Neutrophil (primary cell): ENCODE measurements around the gene HAAO.
A peak's percentile ranks its signal among the peaks of the same experiment; 100 is the strongest.

Experiments
- H3K27ac ChIP-seq: fragments of 200-600 bp; sonication (generic); 2 replicates; pipeline ENCODE4 v1.5.1; 2016; ENCODE audit warnings: mild to moderate bottlenecking, moderate library complexity
- H3K27me3 ChIP-seq: fragments of 200-600 bp; sonication (generic); 2 replicates; pipeline ENCODE4 v1.6.0; 2016; ENCODE audit warnings: mild to moderate bottlenecking
- H3K36me3 ChIP-seq: fragments of 200-600 bp; sonication (generic); 2 replicates; pipeline ENCODE4 v1.5.1; 2017
- H3K4me1 ChIP-seq, 2 experiments: fragments of 200-600 bp in 1 of 2; sonication (generic) in 1 of 2; 1 replicate in 1 of 2; 2 replicates in 1 of 2; pipeline versions ENCODE4 v1.5.1 to v1.6.1; 2013 to 2016; ENCODE audit warnings: low read depth in 1 of 2, low read length in 1 of 2, mild to moderate bottlenecking in 1 of 2, moderate library complexity in 1 of 2; ENCODE audit not compliant: control insufficient read depth in 1 of 2, insufficient read depth in 1 of 2
- H3K4me3 ChIP-seq, 2 experiments: fragments of 200-600 bp in 1 of 2; sonication (generic) in 1 of 2; 1 replicate in 1 of 2; 2 replicates in 1 of 2; pipeline ENCODE4 v1.5.1; 2013 to 2016; ENCODE audit warnings: low read depth in 1 of 2, low read length in 1 of 2, mild to moderate bottlenecking in 1 of 2, moderate library complexity in 1 of 2
- H3K9me3 ChIP-seq: fragments of 200-600 bp; sonication (generic); 2 replicates; pipeline ENCODE4 v1.5.1; 2016
- CTCF ChIP-seq: fragments of 200-600 bp; sonication (generic); IDR thresholded peaks from 2 replicates; pipeline ENCODE4 v1.5.1; 2016; ENCODE audit warnings: antibody characterized with exemption

Gene HAAO

GRCh38 chr2:42764096-42764495 lies 28.3 kb downstream of the HAAO start, which contains the start of gene OXER1:
TSS of gene OXER1 (minus strand) at chr2:42764135. CDS start at chr2:42764062, 73 bp downstream.
- TF ChIP-seq CTCF = peak; percentile 26
- Histone ChIP-seq H3K36me3 (no peaks in the 10 kb centered on the region), H3K9me3 (no peaks in the 10 kb centered on the region), H3K4me3 (peak within 1 kb of the TSS; percentile 68 to 76), H3K27ac (peak within 1 kb of the TSS; percentile 89), H3K27me3 (no peaks in the 10 kb centered on the region), H3K4me1 (peaks cover 78 to 89% of the 10 kb centered on the region in 2 experiments)

- TF ChIP-seq CTCF = no peak
- Histone ChIP-seq H3K36me3 (no peaks in the 10 kb centered on the region), H3K4me3 (peak overlapping the region; percentile 68 to 76), H3K4me1 (peaks cover 70 to 79% of the 10 kb centered on the region in 2 experiments), H3K27me3 (no peaks in the 10 kb centered on the region), H3K27ac (peak overlapping the region; percentile 89), H3K9me3 (no peaks in the 10 kb centered on the region)
These were observed 29.3 kb downstream of the HAAO start for GRCh38 chr2:42762823-42763804.

DNA sequence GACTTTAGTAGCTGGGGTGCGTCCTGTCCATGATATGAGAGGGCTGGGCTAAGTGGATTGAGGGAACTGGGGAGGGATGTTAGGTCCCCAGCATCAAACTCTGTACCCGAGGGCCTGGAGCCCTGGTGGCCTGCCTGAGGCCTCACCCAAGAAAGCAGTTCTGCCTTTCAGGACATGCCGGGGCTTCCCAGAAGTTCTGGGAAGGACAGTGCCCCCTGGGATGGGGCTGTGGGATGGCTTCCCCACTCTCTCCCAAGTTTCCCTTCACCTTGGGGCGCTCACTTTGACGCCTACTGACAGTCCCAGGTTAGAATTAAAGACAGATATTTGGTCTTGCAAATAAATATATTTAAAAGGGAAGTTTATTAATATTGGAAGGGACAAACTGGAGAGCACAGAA lies 30.2 kb downstream of the HAAO start:
- H3K27me3 ChIP-seq = no peaks in the 10 kb centered on the region
- peak overlapping the region; percentile 89 for H3K27ac ChIP-seq
- no peaks in the 10 kb centered on the region for H3K36me3 ChIP-seq
- peak overlapping the region; percentile 68 to 76 for H3K4me3 ChIP-seq
- H3K9me3 ChIP-seq = no peaks in the 10 kb centered on the region
- H3K4me1 ChIP-seq = peaks cover 70 to 72% of the 10 kb centered on the region in 2 experiments
- no peak for TF ChIP-seq CTCF

- H3K9me3 ChIP-seq = no peaks in the 10 kb centered on the region
- peak overlapping the region; percentile 89 for H3K27ac ChIP-seq
- peaks cover 66% of the 10 kb centered on the region in 2 experiments for H3K4me1 ChIP-seq
- H3K4me3 ChIP-seq = peak overlapping the region; percentile 68 to 76
- H3K36me3 ChIP-seq = no peaks in the 10 kb centered on the region
- no peaks in the 10 kb centered on the region for H3K27me3 ChIP-seq
- TF ChIP-seq CTCF = no peak
These were observed 30.8 kb downstream of the HAAO start for GRCh38 chr2:42761554-42761953.

DNA sequence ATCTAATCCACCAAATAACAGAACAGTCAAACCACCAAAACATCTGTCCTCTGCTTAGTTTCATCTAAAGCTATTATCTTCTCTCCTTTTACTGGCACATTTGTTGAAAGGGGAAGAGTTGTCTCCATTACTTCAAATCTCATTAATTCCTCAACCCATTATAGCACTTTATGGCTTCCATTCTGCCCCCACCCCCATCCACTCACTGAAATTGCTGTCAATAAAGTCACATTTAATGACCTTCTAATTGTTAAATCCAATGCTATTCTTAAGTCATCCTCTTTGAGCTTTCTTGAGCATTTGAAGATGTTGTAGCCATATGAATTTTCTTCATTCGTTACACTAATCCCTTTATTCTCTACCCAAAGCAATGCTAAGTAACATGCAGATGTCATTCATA lies 33.6 kb downstream of the HAAO start:
- no peak for TF ChIP-seq CTCF
- Histone ChIP-seq H3K4me3 (no peak overlapping the region), H3K27ac (peak overlapping the region; percentile 89), H3K27me3 (no peaks in the 10 kb centered on the region), H3K4me1 (peaks cover 65 to 68% of the 10 kb centered on the region in 2 experiments), H3K36me3 (no peaks in the 10 kb centered on the region), H3K9me3 (no peaks in the 10 kb centered on the region)
